Activated CD4-positive, alpha-beta T cell treated with anti-CD3 and anti-CD28 coated beads, Interleukin-2, amount 10 ng/mL, durations not matched to agents 24 days and 14 days (primary cell): Measurements from ENCODE around the gene TEX11. TPM values are rescaled to one million over a fixed set of nuclear protein-coding genes. Genes with fewer than 3 reads are reported as not detected.
"Not testable (repeated sequence)": the region's sequence is repeated elsewhere in the genome, so short reads cannot be mapped to it uniquely, and the experiment has no call there.

ENCODE experiments used
- DNase-seq: peaks from one replicate; pipeline ENCODE4 v3.0.0; 2022
- H3K27ac Mint-ChIP-seq: one replicate; pipeline ENCODE4 v1.8.0; 2022; ENCODE audit warnings: mild to moderate bottlenecking, mixed read lengths
- H3K27me3 Mint-ChIP-seq: one replicate; pipeline ENCODE4 v1.8.0; 2022; ENCODE audit warnings: mixed read lengths
- H3K36me3 Mint-ChIP-seq: one replicate; pipeline ENCODE4 v1.8.0; 2022; ENCODE audit warnings: low read depth, mild to moderate bottlenecking, mixed read lengths
- H3K4me1 Mint-ChIP-seq: one replicate; pipeline ENCODE4 v1.8.0; 2021; ENCODE audit warnings: mixed read lengths
- H3K4me3 Mint-ChIP-seq: one replicate; pipeline ENCODE4 v1.8.0; 2022; ENCODE audit warnings: mild to moderate bottlenecking, moderate library complexity, mixed read lengths
- H3K9me3 Mint-ChIP-seq: one replicate; pipeline ENCODE4 v1.8.0; 2021; ENCODE audit warnings: mixed read lengths
- intact Hi-C: fragments of 100-400 bp; cut with micrococcal nuclease; formaldehyde crosslinking; loops from one replicate; pipeline ENCODE4 v1.15.1; 2023
- total RNA-seq: library from RNA; stranded (reverse); gene quantifications from 2 replicates; pipeline ENCODE4 v1.2.3, GENCODE V29; 2022

Gene TEX11
- total RNA-seq, 1 donor from 2014 or later: not detected

GRCh38 chrX:70826715-70827114, 81.8 kb downstream of the TEX11 start:
- Mint-ChIP-seq H3K27me3 (peaks cover 5% of the 10 kb centered on the region), H3K4me3 (no peak overlapping the region), H3K27ac (no peak overlapping the region), H3K36me3 (no peaks in the 10 kb centered on the region), H3K4me1 (no peaks in the 10 kb centered on the region), H3K9me3 (no peaks in the 10 kb centered on the region)
- no peak for DNase-seq
- intact Hi-C loops: no loop called here

GRCh38 chrX:70825366-70825765, 83.1 kb downstream of the TEX11 start:
- Mint-ChIP-seq H3K27me3 (peaks cover 3% of the 10 kb centered on the region), H3K27ac (no peak overlapping the region), H3K4me1 (no peaks in the 10 kb centered on the region), H3K36me3 (no peaks in the 10 kb centered on the region), H3K4me3 (no peak overlapping the region), H3K9me3 (no peaks in the 10 kb centered on the region)
- intact Hi-C loops: no loop called here
- DNase-seq: no peak

- H3K4me1 Mint-ChIP-seq: no peaks in the 10 kb centered on the region
- H3K27ac Mint-ChIP-seq: no peak overlapping the region
- intact Hi-C loops: no loop called here
- no peaks in the 10 kb centered on the region for H3K36me3 Mint-ChIP-seq
- DNase-seq: no peak
- no peak overlapping the region for H3K4me3 Mint-ChIP-seq
- H3K9me3 Mint-ChIP-seq: no peaks in the 10 kb centered on the region
- peaks cover 3% of the 10 kb centered on the region for H3K27me3 Mint-ChIP-seq
Observed at GRCh38 chrX:70808942-70809940, 99.3 kb downstream of the TEX11 start.

DNA sequence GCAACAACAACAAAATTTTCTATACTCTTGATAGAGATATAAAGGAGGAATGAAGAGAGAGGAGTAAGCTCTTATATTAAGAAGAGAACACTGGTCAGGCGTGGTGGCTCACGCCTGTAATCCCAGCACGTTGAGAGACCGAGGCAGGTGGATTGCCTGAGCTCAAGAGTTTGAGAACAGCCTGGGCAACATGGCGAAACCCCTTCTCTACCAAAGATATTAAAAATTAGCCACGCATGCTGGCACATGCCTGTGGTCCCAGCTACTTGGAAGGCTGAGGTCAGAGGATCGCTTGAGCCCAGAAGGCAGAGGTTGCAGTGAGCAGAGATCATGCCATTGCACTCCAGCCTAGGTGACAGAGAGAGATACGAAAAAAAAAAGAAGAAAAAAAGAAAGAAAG, 102.4 kb downstream of the TEX11 start:
- peaks cover under 1% of the 10 kb centered on the region for H3K27me3 Mint-ChIP-seq
- H3K27ac Mint-ChIP-seq: no peak overlapping the region
- no peaks in the 10 kb centered on the region for H3K4me1 Mint-ChIP-seq
- no peak overlapping the region for H3K4me3 Mint-ChIP-seq
- no peaks in the 10 kb centered on the region for H3K36me3 Mint-ChIP-seq
- no peak for DNase-seq
- no peaks in the 10 kb centered on the region for H3K9me3 Mint-ChIP-seq
- intact Hi-C loops: no loop called here

- H3K9me3 Mint-ChIP-seq, H3K27ac Mint-ChIP-seq, H3K27me3 Mint-ChIP-seq, H3K36me3 Mint-ChIP-seq, H3K4me1 Mint-ChIP-seq, H3K4me3 Mint-ChIP-seq, intact Hi-C loops, DNase-seq: not testable (repeated sequence)
Observed at GRCh38 chrX:70796742-70797141, 111.8 kb downstream of the TEX11 start.

GRCh38 chrX:70774223-70774622, 134.3 kb downstream of the TEX11 start:
- Mint-ChIP-seq H3K27ac (no peak overlapping the region), H3K9me3 (no peaks in the 10 kb centered on the region), H3K4me3 (no peak overlapping the region), H3K36me3 (no peaks in the 10 kb centered on the region), H3K4me1 (no peaks in the 10 kb centered on the region), H3K27me3 (peaks cover 2% of the 10 kb centered on the region)
- intact Hi-C loops: loop anchor here (10.0 kb wide), 1 partner anchor 401 kb away; no protein-coding TSS in a partner anchor
- DNase-seq: no peak

DNA sequence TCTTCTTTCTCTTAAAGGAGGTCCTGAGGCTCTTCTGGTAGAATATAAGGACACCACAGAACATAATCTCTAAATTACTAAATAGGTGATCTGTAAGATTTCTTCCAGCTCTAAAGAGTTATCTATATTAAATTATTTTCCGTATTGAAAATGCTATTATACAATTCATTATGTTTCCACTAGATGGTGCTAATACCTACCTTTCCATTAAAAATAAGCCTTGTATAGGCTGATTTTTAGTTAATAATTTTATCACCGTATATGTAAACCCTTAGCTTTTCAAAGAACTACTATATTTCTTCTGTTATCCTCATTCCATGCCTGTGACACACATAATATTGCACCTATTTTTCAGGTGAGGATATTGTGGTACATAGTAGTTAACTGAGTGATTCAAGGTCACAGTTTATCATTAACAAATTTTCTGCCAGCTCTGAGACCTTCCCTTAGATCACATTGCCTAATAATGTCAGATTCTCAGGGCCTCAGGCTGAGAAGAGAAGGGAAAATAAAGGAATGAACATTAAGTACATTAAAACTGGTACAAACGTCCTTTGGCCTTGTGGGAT, 138.8 kb downstream of the TEX11 start:
- Mint-ChIP-seq H3K27me3 (peaks cover 2% of the 10 kb centered on the region), H3K36me3 (no peaks in the 10 kb centered on the region), H3K9me3 (no peaks in the 10 kb centered on the region), H3K4me3 (no peak overlapping the region), H3K27ac (no peak overlapping the region), H3K4me1 (no peaks in the 10 kb centered on the region)
- DNase-seq: no peak
- intact Hi-C loops: loop anchor here (10.0 kb wide), 1 partner anchor 405 kb away; no protein-coding TSS in a partner anchor

GRCh38 chrX:70762285-70762684, 146.2 kb downstream of the TEX11 start:
- intact Hi-C loops: loop anchor here (5.0 kb wide), 1 partner anchor 310 kb away; no protein-coding TSS in a partner anchor
- Mint-ChIP-seq H3K27ac (no peak overlapping the region), H3K27me3 (peaks cover 7% of the 10 kb centered on the region)

GRCh38 chrX:70755850-70756249, 152.7 kb downstream of the TEX11 start:
- intact Hi-C loops: loop anchor here (2.0 kb wide), 1 partner anchor 81 kb away; no protein-coding TSS in a partner anchor
- Mint-ChIP-seq H3K36me3 (peaks cover 5% of the 10 kb centered on the region), H3K4me3 (peak overlapping the region; percentile 21), H3K9me3 (peaks cover 5% of the 10 kb centered on the region), H3K4me1 (peaks cover 20% of the 10 kb centered on the region), H3K27me3 (no peaks in the 10 kb centered on the region), H3K27ac (peak overlapping the region; percentile 34)
- peak; percentile 85 for DNase-seq

More at GRCh38 chrX:70762285-70762684, 146.2 kb downstream of the TEX11 start:
- H3K36me3 Mint-ChIP-seq: peaks cover 3% of the 10 kb centered on the region
- no peak for DNase-seq
- H3K4me3 Mint-ChIP-seq: no peak overlapping the region
- H3K4me1 Mint-ChIP-seq: no peaks in the 10 kb centered on the region
- no peaks in the 10 kb centered on the region for H3K9me3 Mint-ChIP-seq

- peaks cover 5% of the 10 kb centered on the region for H3K36me3 Mint-ChIP-seq
- H3K27ac Mint-ChIP-seq: peak overlapping the region; percentile 84
- peaks cover 20% of the 10 kb centered on the region for H3K4me1 Mint-ChIP-seq
- no peak for DNase-seq
- H3K9me3 Mint-ChIP-seq: peaks cover 5% of the 10 kb centered on the region
- intact Hi-C loops: loop anchor here (2.0 kb wide), 1 partner anchor 80 kb away; no protein-coding TSS in a partner anchor
- H3K4me3 Mint-ChIP-seq: peak overlapping the region; percentile 24
- H3K27me3 Mint-ChIP-seq: no peaks in the 10 kb centered on the region
Observed at GRCh38 chrX:70754169-70754848, 154.2 kb downstream of the TEX11 start.

DNA sequence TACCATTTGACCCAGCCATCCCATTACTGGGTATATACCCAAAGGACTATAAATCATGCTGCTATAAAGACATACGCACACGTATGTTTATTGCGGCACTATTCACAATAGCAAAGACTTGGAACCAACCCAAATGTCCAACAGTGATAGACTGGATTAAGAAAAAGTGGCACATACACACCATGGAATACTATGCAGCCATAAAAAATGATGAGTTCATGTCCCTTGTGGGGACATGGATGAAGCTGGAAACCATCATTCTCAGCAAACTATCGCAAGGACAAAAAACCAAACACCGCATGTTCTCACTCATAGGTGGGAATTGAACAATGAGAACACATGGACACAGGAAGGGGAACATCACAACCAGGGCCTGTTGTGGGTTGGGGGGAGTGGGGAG, 174.7 kb downstream of the TEX11 start:
- H3K4me1 Mint-ChIP-seq, intact Hi-C loops, H3K9me3 Mint-ChIP-seq, H3K36me3 Mint-ChIP-seq, H3K4me3 Mint-ChIP-seq, H3K27ac Mint-ChIP-seq, H3K27me3 Mint-ChIP-seq, DNase-seq: not testable (repeated sequence)

GRCh38 chrX:70727961-70728360, 180.6 kb downstream of the TEX11 start:
- intact Hi-C loops: not testable (repeated sequence)

DNA sequence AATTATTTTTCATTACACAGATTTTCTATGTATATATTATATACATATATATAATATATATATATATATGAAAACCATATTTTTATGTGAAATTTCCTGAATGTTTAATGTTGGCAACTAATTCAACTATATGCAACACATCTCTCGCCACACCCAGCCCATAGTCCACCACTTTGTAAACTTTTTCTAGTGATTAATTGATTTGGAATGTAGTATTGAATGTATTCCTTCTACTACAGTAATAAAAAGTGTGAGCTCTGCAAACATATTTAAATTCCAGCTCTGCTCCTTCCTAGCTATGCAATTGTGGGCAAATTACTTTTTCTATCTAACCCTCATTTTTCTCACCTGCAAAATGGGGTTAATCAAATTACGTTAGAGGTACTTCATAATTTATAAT, 187.8 kb downstream of the TEX11 start:
- H3K9me3 Mint-ChIP-seq: no peaks in the 10 kb centered on the region
- no peak overlapping the region for H3K27ac Mint-ChIP-seq
- intact Hi-C loops: no loop called here
- no peaks in the 10 kb centered on the region for H3K36me3 Mint-ChIP-seq
- DNase-seq: no peak
- no peaks in the 10 kb centered on the region for H3K27me3 Mint-ChIP-seq
- no peaks in the 10 kb centered on the region for H3K4me1 Mint-ChIP-seq
- no peak overlapping the region for H3K4me3 Mint-ChIP-seq

More at GRCh38 chrX:70727961-70728360, 180.6 kb downstream of the TEX11 start:
- not testable (repeated sequence) for H3K27me3 Mint-ChIP-seq, H3K36me3 Mint-ChIP-seq, H3K4me1 Mint-ChIP-seq, DNase-seq, H3K4me3 Mint-ChIP-seq, H3K9me3 Mint-ChIP-seq, H3K27ac Mint-ChIP-seq

DNA sequence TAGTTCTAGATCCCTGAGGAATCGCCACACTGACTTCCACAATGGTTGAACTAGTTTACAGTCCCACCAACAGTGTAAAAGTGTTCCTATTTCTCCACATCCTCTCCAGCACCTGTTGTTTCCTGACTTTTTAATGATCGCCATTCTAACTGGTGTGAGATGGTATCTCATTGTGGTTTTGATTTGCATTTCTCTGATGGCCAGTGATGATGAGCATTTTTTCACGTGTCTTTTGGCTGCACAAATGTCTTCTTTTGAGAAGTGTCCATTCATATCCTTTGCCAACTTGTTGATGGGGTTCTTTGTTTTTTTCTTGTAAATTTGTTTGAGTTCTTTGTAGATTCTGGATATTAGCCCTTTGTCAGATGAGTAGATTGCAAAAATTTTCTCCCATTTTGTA, 197.2 kb downstream of the TEX11 start:
- H3K27ac Mint-ChIP-seq, H3K4me1 Mint-ChIP-seq, intact Hi-C loops, H3K4me3 Mint-ChIP-seq, H3K36me3 Mint-ChIP-seq, DNase-seq, H3K27me3 Mint-ChIP-seq, H3K9me3 Mint-ChIP-seq: not testable (repeated sequence)
